Activated naive CD8-positive, alpha-beta T cell treated with anti-CD3 and anti-CD28 coated beads for 36 hours (primary cell): ENCODE measurements around the gene RNF144A. TPM values are rescaled to one million over a fixed set of nuclear protein-coding genes. Genes with fewer than 3 reads are reported as not detected.
A peak's percentile ranks its signal among the peaks of the same experiment; 100 is the strongest.

ENCODE experiments used
- DNase-seq: peaks from one replicate; pipeline ENCODE4 v3.0.0; 2021
- H3K27ac Mint-ChIP-seq: one replicate; pipeline ENCODE4 v1.8.0; 2022; ENCODE audit warnings: mild to moderate bottlenecking, moderate library complexity, mixed read lengths
- H3K27me3 Mint-ChIP-seq: one replicate; pipeline ENCODE4 v1.8.0; 2022; ENCODE audit warnings: mild to moderate bottlenecking, mixed read lengths
- H3K36me3 Mint-ChIP-seq: one replicate; pipeline ENCODE4 v1.8.0; 2021; ENCODE audit warnings: mild to moderate bottlenecking, mixed read lengths
- H3K4me1 Mint-ChIP-seq: one replicate; pipeline ENCODE4 v1.8.0; 2021; ENCODE audit warnings: mixed read lengths
- H3K4me3 Mint-ChIP-seq: one replicate; pipeline ENCODE4 v1.8.0; 2022; ENCODE audit warnings: mild to moderate bottlenecking, moderate library complexity, mixed read lengths
- H3K9me3 Mint-ChIP-seq: one replicate; pipeline ENCODE4 v1.8.0; 2022; ENCODE audit warnings: mixed read lengths
- total RNA-seq, 2 experiments: library from RNA; stranded (reverse); gene quantifications; one replicate each; pipeline ENCODE4 v1.2.3, GENCODE V29; 2021

Gene RNF144A
- total RNA-seq, 2 experiments from 2014 or later, result 29.7 to 31.4 TPM

- no peaks in the 10 kb centered on the region for H3K9me3 Mint-ChIP-seq
- H3K4me1 Mint-ChIP-seq, result peaks cover 46% of the 10 kb centered on the region
- no peak for DNase-seq
- no peaks in the 10 kb centered on the region for H3K27me3 Mint-ChIP-seq
- H3K4me3 Mint-ChIP-seq, result no peak overlapping the region
- H3K36me3 Mint-ChIP-seq, result peaks cover 50% of the 10 kb centered on the region
- H3K27ac Mint-ChIP-seq, result peak overlapping the region; percentile 70
Observed at GRCh38 chr2:6943971-6944370, 26.8 kb downstream of the RNF144A start.

GRCh38 chr2:6944555-6944954 lies 27.3 kb downstream of the RNF144A start:
- no peak overlapping the region for H3K4me3 Mint-ChIP-seq
- peaks cover 42% of the 10 kb centered on the region for H3K4me1 Mint-ChIP-seq
- no peaks in the 10 kb centered on the region for H3K9me3 Mint-ChIP-seq
- no peaks in the 10 kb centered on the region for H3K27me3 Mint-ChIP-seq
- no peak overlapping the region for H3K27ac Mint-ChIP-seq
- no peak for DNase-seq
- H3K36me3 Mint-ChIP-seq, result peaks cover 50% of the 10 kb centered on the region

- Mint-ChIP-seq H3K9me3 (no peaks in the 10 kb centered on the region), H3K4me3 (no peak overlapping the region), H3K4me1 (peaks cover 46% of the 10 kb centered on the region), H3K27ac (peak overlapping the region; percentile 68), H3K27me3 (no peaks in the 10 kb centered on the region), H3K36me3 (peaks cover 50% of the 10 kb centered on the region)
- DNase-seq, result no peak
Observed at GRCh38 chr2:6945087-6945813, 28.0 kb downstream of the RNF144A start.

- no peak overlapping the region for H3K4me3 Mint-ChIP-seq
- peaks cover 50% of the 10 kb centered on the region for H3K36me3 Mint-ChIP-seq
- no peak for DNase-seq
- no peaks in the 10 kb centered on the region for H3K9me3 Mint-ChIP-seq
- no peaks in the 10 kb centered on the region for H3K27me3 Mint-ChIP-seq
- peaks cover 50% of the 10 kb centered on the region for H3K4me1 Mint-ChIP-seq
- peak overlapping the region; percentile 68 for H3K27ac Mint-ChIP-seq
Observed at GRCh38 chr2:6945821-6946220, 28.6 kb downstream of the RNF144A start.

GRCh38 chr2:6946722-6947121 lies 29.5 kb downstream of the RNF144A start:
- H3K4me3 Mint-ChIP-seq, result no peak overlapping the region
- peaks cover 50% of the 10 kb centered on the region for H3K36me3 Mint-ChIP-seq
- no peaks in the 10 kb centered on the region for H3K27me3 Mint-ChIP-seq
- no peak for DNase-seq
- H3K9me3 Mint-ChIP-seq, result no peaks in the 10 kb centered on the region
- H3K27ac Mint-ChIP-seq, result no peak overlapping the region
- peaks cover 58% of the 10 kb centered on the region for H3K4me1 Mint-ChIP-seq

- H3K27me3 Mint-ChIP-seq, result no peaks in the 10 kb centered on the region
- no peaks in the 10 kb centered on the region for H3K9me3 Mint-ChIP-seq
- peak overlapping the region; percentile 54 for H3K27ac Mint-ChIP-seq
- peaks cover 62% of the 10 kb centered on the region for H3K4me1 Mint-ChIP-seq
- peaks cover 43% of the 10 kb centered on the region for H3K36me3 Mint-ChIP-seq
- no peak overlapping the region for H3K4me3 Mint-ChIP-seq
- DNase-seq, result no peak
Observed at GRCh38 chr2:6947929-6948676, 30.9 kb downstream of the RNF144A start.

GRCh38 chr2:6948677-6949351 lies 31.6 kb downstream of the RNF144A start:
- Mint-ChIP-seq H3K36me3 (peaks cover 38% of the 10 kb centered on the region), H3K4me3 (no peak overlapping the region), H3K27me3 (no peaks in the 10 kb centered on the region), H3K4me1 (peaks cover 55% of the 10 kb centered on the region), H3K27ac (no peak overlapping the region), H3K9me3 (no peaks in the 10 kb centered on the region)
- no peak for DNase-seq

- H3K27ac Mint-ChIP-seq, result no peak overlapping the region
- no peak for DNase-seq
- no peaks in the 10 kb centered on the region for H3K9me3 Mint-ChIP-seq
- peaks cover 23% of the 10 kb centered on the region for H3K36me3 Mint-ChIP-seq
- no peaks in the 10 kb centered on the region for H3K27me3 Mint-ChIP-seq
- peaks cover 49% of the 10 kb centered on the region for H3K4me1 Mint-ChIP-seq
- H3K4me3 Mint-ChIP-seq, result no peak overlapping the region
Observed at GRCh38 chr2:6951046-6951445, 33.8 kb downstream of the RNF144A start.

GRCh38 chr2:6952101-6952500 lies 34.9 kb downstream of the RNF144A start:
- DNase-seq, result no peak
- Mint-ChIP-seq H3K36me3 (peaks cover 23% of the 10 kb centered on the region), H3K27me3 (no peaks in the 10 kb centered on the region), H3K9me3 (no peaks in the 10 kb centered on the region), H3K27ac (no peak overlapping the region), H3K4me3 (no peak overlapping the region), H3K4me1 (peaks cover 47% of the 10 kb centered on the region)

- no peak for DNase-seq
- Mint-ChIP-seq H3K4me1 (peaks cover 43% of the 10 kb centered on the region), H3K9me3 (no peaks in the 10 kb centered on the region), H3K27ac (no peak overlapping the region), H3K4me3 (no peak overlapping the region), H3K36me3 (peaks cover 14% of the 10 kb centered on the region), H3K27me3 (no peaks in the 10 kb centered on the region)
Observed at GRCh38 chr2:6954586-6954985, 37.4 kb downstream of the RNF144A start.

GRCh38 chr2:6955511-6956136 lies 38.4 kb downstream of the RNF144A start:
- H3K4me3 Mint-ChIP-seq, result no peak overlapping the region
- DNase-seq, result no peak

GRCh38 chr2:6956566-6956965 lies 39.4 kb downstream of the RNF144A start:
- no peak overlapping the region for H3K4me3 Mint-ChIP-seq
- no peaks in the 10 kb centered on the region for H3K9me3 Mint-ChIP-seq
- no peaks in the 10 kb centered on the region for H3K27me3 Mint-ChIP-seq
- H3K36me3 Mint-ChIP-seq, result peaks cover 9% of the 10 kb centered on the region
- no peak for DNase-seq
- H3K27ac Mint-ChIP-seq, result no peak overlapping the region
- peaks cover 41% of the 10 kb centered on the region for H3K4me1 Mint-ChIP-seq

More at GRCh38 chr2:6955511-6956136, 38.4 kb downstream of the RNF144A start:
- Mint-ChIP-seq H3K27ac (no peak overlapping the region), H3K36me3 (peaks cover 14% of the 10 kb centered on the region), H3K4me1 (peaks cover 45% of the 10 kb centered on the region), H3K9me3 (no peaks in the 10 kb centered on the region), H3K27me3 (no peaks in the 10 kb centered on the region)

GRCh38 chr2:6957031-6957714 lies 40.0 kb downstream of the RNF144A start:
- H3K36me3 Mint-ChIP-seq, result peaks cover 10% of the 10 kb centered on the region

GRCh38 chr2:6957910-6958615 lies 40.9 kb downstream of the RNF144A start:
- Mint-ChIP-seq H3K4me1 (peaks cover 36% of the 10 kb centered on the region), H3K4me3 (no peak overlapping the region), H3K27ac (no peak overlapping the region), H3K9me3 (no peaks in the 10 kb centered on the region), H3K27me3 (no peaks in the 10 kb centered on the region), H3K36me3 (peaks cover 13% of the 10 kb centered on the region)
- DNase-seq, result no peak

More at GRCh38 chr2:6957031-6957714, 40.0 kb downstream of the RNF144A start:
- peaks cover 37% of the 10 kb centered on the region for H3K4me1 Mint-ChIP-seq
- H3K9me3 Mint-ChIP-seq, result no peaks in the 10 kb centered on the region
- no peaks in the 10 kb centered on the region for H3K27me3 Mint-ChIP-seq
- H3K4me3 Mint-ChIP-seq, result no peak overlapping the region
- no peak for DNase-seq
- H3K27ac Mint-ChIP-seq, result no peak overlapping the region
